Testis (tissue), 2 donors: ENCODE measurements around the gene RETREG2.

ENCODE experiments used
- POLR2A ChIP-seq: fragments of 450-650 bp; IDR thresholded peaks from one replicate; pipeline ENCODE4 v1.6.1; 2017; ENCODE audit warnings: antibody characterized with exemption, mild to moderate bottlenecking, moderate library complexity
- TF ChIP-seq, protein P1 (sequence below), 3 experiments: fragments of 450-650 bp in 2 of 3; fragments of 200-600 bp in 1 of 3; sonication (generic) in 1 of 3; IDR thresholded peaks; one replicate each; pipeline ENCODE4 v1.5.1; 2016 to 2019; ENCODE audit warnings: antibody characterized with exemption in 3 of 3, mild to moderate bottlenecking in 2 of 3, moderate library complexity in 1 of 3

DNA sequence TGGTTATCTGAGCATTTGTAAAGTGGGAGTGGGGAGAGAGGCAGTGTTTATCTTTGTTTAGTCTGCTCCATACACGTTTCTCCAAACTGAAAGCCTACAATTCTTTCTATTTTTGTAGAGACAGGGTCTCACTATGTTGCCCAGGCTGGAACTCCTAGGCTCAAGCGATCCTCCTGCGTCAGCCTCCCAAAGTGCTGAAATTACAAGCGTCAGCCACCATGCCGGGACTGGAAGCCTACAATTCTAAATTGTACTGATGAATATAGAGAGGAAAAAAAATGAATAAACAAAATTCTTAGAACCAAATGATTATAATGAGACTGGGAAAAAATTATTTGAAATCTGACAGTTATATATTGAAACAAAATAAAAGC lies 27.1 kb downstream of the RETREG2 start:
- TF ChIP-seq POLR2A: no peak
- TF ChIP-seq, protein P1, sequence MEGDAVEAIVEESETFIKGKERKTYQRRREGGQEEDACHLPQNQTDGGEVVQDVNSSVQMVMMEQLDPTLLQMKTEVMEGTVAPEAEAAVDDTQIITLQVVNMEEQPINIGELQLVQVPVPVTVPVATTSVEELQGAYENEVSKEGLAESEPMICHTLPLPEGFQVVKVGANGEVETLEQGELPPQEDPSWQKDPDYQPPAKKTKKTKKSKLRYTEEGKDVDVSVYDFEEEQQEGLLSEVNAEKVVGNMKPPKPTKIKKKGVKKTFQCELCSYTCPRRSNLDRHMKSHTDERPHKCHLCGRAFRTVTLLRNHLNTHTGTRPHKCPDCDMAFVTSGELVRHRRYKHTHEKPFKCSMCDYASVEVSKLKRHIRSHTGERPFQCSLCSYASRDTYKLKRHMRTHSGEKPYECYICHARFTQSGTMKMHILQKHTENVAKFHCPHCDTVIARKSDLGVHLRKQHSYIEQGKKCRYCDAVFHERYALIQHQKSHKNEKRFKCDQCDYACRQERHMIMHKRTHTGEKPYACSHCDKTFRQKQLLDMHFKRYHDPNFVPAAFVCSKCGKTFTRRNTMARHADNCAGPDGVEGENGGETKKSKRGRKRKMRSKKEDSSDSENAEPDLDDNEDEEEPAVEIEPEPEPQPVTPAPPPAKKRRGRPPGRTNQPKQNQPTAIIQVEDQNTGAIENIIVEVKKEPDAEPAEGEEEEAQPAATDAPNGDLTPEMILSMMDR (IDR thresholded peaks at IDR 0.05): no peak
